ENCODE measurements around the gene SPRED1. TPM values are rescaled to one million over a fixed set of nuclear protein-coding genes. Genes with fewer than 3 reads are reported as not detected.
"Not testable (repeated sequence)": the region's sequence is repeated elsewhere in the genome, so short reads cannot be mapped to it uniquely, and the experiment has no call there.

Gene SPRED1
- total and polyA plus RNA-seq, 7 experiments from 2014 or later = 0.07 to 2.6 (median 0.95) TPM; not detected in 2

DNA sequence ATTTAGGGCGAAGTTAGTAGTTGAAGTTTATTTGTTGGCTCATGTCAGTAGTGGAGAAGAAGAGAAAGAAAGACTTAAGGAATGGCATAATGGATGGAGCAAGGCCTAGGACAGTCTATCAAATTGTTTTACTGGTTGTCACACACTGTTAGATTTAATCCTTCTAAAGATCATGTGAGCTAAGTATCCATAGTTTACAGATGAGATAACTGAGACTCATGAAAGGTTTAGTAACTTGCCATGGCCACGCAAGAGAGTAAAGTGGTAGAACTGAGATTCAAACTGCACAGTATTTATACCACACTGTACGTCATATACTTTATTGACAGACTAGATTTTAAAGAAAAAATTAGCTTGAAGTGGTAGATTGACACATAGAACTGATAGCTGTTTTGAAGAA lies 11.4 kb downstream of the SPRED1 start:
- Mint-ChIP-seq H3K36me3 (no peaks in the 10 kb centered on the region), H3K4me3 (no peak overlapping the region), H3K9me3 (no peaks in the 10 kb centered on the region), H3K27ac (no peak overlapping the region), H3K27me3 (peaks cover 0 to 10% (median 0%) of the 10 kb centered on the region in 5 donors), H3K4me1 (no peaks in the 10 kb centered on the region)
- H3K4me3 ChIP-seq (ENCODE audit: low read length) = no peak overlapping the region
- no peaks in the 10 kb centered on the region for H3K27me3 ChIP-seq (ENCODE audit: control insufficient read depth in 2 of 2, insufficient read depth in 2 of 2, low read length in 2 of 2)
- POLR2A ChIA-PET = no interaction called here
- intact Hi-C loops (cut with micrococcal nuclease) = no loop called here
- ATAC-seq (no peak), DNase-seq (no peak)
- no peaks in the 10 kb centered on the region for H3K4me1 ChIP-seq (ENCODE audit: control insufficient read depth in 2 of 2, insufficient read depth in 2 of 2, low read length in 2 of 2)
- no peaks in the 10 kb centered on the region for H3K36me3 ChIP-seq (ENCODE audit: control insufficient read depth in 2 of 3, insufficient read depth in 3 of 3, low read length in 3 of 3)
- no peak overlapping the region for H3K27ac ChIP-seq (ENCODE audit: low read depth, low read length)
- CTCF ChIA-PET = no interaction called here
- no peaks in the 10 kb centered on the region for H3K9me3 ChIP-seq (ENCODE audit: control insufficient read depth in 2 of 3, low read length in 3 of 3)

DNA sequence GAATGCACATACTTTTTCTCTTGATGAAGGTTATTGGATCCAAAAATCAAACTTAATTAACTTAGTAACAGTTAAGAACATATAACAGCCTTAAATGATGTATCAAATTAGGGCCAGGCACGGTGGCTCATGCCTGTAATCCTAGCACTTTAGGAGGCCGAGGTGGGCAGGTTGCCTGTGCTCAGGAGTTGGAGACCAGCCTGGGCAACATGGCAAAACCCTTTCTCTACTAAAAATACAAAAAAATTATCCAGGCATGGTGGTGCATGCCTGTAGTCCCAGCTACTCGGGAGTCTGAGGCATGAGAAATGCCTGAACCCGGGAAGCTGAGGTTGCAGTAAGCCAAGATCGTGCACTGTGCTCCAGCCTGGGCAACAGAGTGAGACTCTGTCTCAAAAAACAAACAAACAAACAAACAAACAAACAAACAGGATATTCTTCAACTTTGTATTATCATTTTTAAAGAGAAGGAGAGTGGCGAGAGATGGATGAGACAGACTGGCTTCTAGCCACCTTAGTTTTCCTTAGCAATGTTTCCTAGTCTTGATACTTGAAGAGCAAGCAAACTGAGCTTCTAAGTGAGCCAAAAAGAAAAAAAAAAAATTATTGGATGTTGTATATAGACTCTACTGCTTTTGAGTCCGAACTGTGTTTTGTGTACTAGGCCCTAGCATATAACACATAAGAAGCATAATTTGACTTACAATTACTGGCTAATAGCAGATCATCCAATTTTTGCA lies 13.8 kb downstream of the SPRED1 start:
- no peak overlapping the region for H3K27ac Mint-ChIP-seq
- intact Hi-C loops (cut with micrococcal nuclease) = no loop called here
- H3K27me3 ChIP-seq (ENCODE audit: control insufficient read depth in 2 of 2, insufficient read depth in 2 of 2, low read length in 2 of 2) = no peaks in the 10 kb centered on the region
- H3K4me3 ChIP-seq (ENCODE audit: low read length) = no peak overlapping the region
- peaks cover 0 to 9% (median 4%) of the 10 kb centered on the region in 5 donors for H3K27me3 Mint-ChIP-seq
- no peaks in the 10 kb centered on the region for H3K36me3 ChIP-seq (ENCODE audit: control insufficient read depth in 2 of 3, insufficient read depth in 3 of 3, low read length in 3 of 3)
- no peaks in the 10 kb centered on the region for H3K4me1 ChIP-seq (ENCODE audit: control insufficient read depth in 2 of 2, insufficient read depth in 2 of 2, low read length in 2 of 2)
- H3K9me3 Mint-ChIP-seq = peaks cover 0 to 2% (median 0%) of the 10 kb centered on the region in 11 donors
- no peaks in the 10 kb centered on the region for H3K36me3 Mint-ChIP-seq
- ATAC-seq (no peak), DNase-seq (no peak)
- H3K4me1 Mint-ChIP-seq = no peaks in the 10 kb centered on the region
- ChIA-PET CTCF (no interaction called here), POLR2A (interaction anchor here (0.6 kb wide), 1 partner anchor 1579 kb away, joined by 3 read pairs; no protein-coding TSS in a partner anchor)
- H3K9me3 ChIP-seq (ENCODE audit: control insufficient read depth in 2 of 3, low read length in 3 of 3) = no peaks in the 10 kb centered on the region
- H3K4me3 Mint-ChIP-seq = no peak overlapping the region
- H3K27ac ChIP-seq (ENCODE audit: low read depth, low read length) = no peak overlapping the region

- Mint-ChIP-seq H3K9me3 (peaks cover 0 to 2% (median 0%) of the 10 kb centered on the region in 11 donors), H3K27me3 (peaks cover 0 to 9% (median 4%) of the 10 kb centered on the region in 5 donors), H3K4me3 (no peak overlapping the region), H3K27ac (no peak overlapping the region), H3K36me3 (no peaks in the 10 kb centered on the region), H3K4me1 (no peaks in the 10 kb centered on the region)
- DNase-seq (no peak), ATAC-seq (no peak)
- Histone ChIP-seq H3K9me3 (ENCODE audit: control insufficient read depth in 2 of 3, low read length in 3 of 3) (no peaks in the 10 kb centered on the region), H3K4me3 (ENCODE audit: low read length) (no peak overlapping the region), H3K27me3 (ENCODE audit: control insufficient read depth in 2 of 2, insufficient read depth in 2 of 2, low read length in 2 of 2) (no peaks in the 10 kb centered on the region), H3K36me3 (ENCODE audit: control insufficient read depth in 2 of 3, insufficient read depth in 3 of 3, low read length in 3 of 3) (no peaks in the 10 kb centered on the region), H3K4me1 (ENCODE audit: control insufficient read depth in 2 of 2, insufficient read depth in 2 of 2, low read length in 2 of 2) (no peaks in the 10 kb centered on the region), H3K27ac (ENCODE audit: low read depth, low read length) (no peak overlapping the region)
- CTCF ChIA-PET = no interaction called here
- POLR2A ChIA-PET = interaction anchor here (0.6 kb wide), 1 partner anchor 1580 kb away, joined by 3 read pairs; no protein-coding TSS in a partner anchor
- intact Hi-C loops (cut with micrococcal nuclease) = no loop called here
Observed at GRCh38 chr15:38267421-38268022, 14.9 kb downstream of the SPRED1 start.

DNA sequence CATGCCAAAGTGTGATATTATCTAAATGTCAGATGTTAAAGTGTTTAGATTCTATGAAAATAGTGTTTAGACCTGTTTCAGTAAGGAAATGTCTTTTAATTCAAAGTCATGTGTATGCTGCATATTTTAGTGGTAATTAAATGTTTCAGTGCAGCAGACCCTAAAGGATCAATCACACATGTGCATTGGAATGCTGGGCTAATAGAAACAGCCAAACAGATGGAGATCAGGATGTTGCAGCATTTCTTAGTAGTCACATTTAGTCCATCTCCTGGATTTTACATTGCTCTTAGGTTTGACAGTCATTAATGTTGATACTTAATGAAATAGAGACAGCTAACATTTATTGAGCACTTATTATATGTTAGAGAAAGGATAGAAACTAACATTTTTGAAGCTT lies 18.5 kb downstream of the SPRED1 start:
- Mint-ChIP-seq H3K9me3 (peaks cover 0 to 2% (median 0%) of the 10 kb centered on the region in 11 donors), H3K27me3 (peaks cover 0 to 14% (median 4%) of the 10 kb centered on the region in 5 donors), H3K27ac (no peak overlapping the region), H3K4me3 (no peak overlapping the region), H3K36me3 (no peaks in the 10 kb centered on the region), H3K4me1 (peaks cover 0 to 6% (median 0%) of the 10 kb centered on the region in 7 donors)
- H3K27ac ChIP-seq (ENCODE audit: low read depth, low read length) = no peak overlapping the region
- ChIA-PET POLR2A (no interaction called here), CTCF (no interaction called here)
- H3K36me3 ChIP-seq (ENCODE audit: control insufficient read depth in 2 of 3, insufficient read depth in 3 of 3, low read length in 3 of 3) = no peaks in the 10 kb centered on the region
- no peak overlapping the region for H3K4me3 ChIP-seq (ENCODE audit: low read length)
- intact Hi-C loops (cut with micrococcal nuclease) = no loop called here
- H3K9me3 ChIP-seq (ENCODE audit: control insufficient read depth in 2 of 3, low read length in 3 of 3) = no peaks in the 10 kb centered on the region
- no peaks in the 10 kb centered on the region for H3K27me3 ChIP-seq (ENCODE audit: control insufficient read depth in 2 of 2, insufficient read depth in 2 of 2, low read length in 2 of 2)
- H3K4me1 ChIP-seq (ENCODE audit: control insufficient read depth in 2 of 2, insufficient read depth in 2 of 2, low read length in 2 of 2) = no peaks in the 10 kb centered on the region
- ATAC-seq (no peak), DNase-seq (no peak)

- H3K27me3 Mint-ChIP-seq = peaks cover 0 to 12% (median 5%) of the 10 kb centered on the region in 5 donors
- H3K36me3 Mint-ChIP-seq = no peaks in the 10 kb centered on the region
- ATAC-seq (no peak), DNase-seq (no peak)
- Histone ChIP-seq H3K4me1 (ENCODE audit: control insufficient read depth in 2 of 2, insufficient read depth in 2 of 2, low read length in 2 of 2) (no peaks in the 10 kb centered on the region), H3K27me3 (ENCODE audit: control insufficient read depth in 2 of 2, insufficient read depth in 2 of 2, low read length in 2 of 2) (no peaks in the 10 kb centered on the region), H3K27ac (ENCODE audit: low read depth, low read length) (no peak overlapping the region), H3K9me3 (ENCODE audit: control insufficient read depth in 2 of 3, low read length in 3 of 3) (no peaks in the 10 kb centered on the region), H3K4me3 (ENCODE audit: low read length) (no peak overlapping the region), H3K36me3 (ENCODE audit: control insufficient read depth in 2 of 3, insufficient read depth in 3 of 3, low read length in 3 of 3) (no peaks in the 10 kb centered on the region)
- H3K27ac Mint-ChIP-seq = no peak overlapping the region
- ChIA-PET CTCF (no interaction called here), POLR2A (no interaction called here)
- intact Hi-C loops (cut with micrococcal nuclease) = no loop called here
- H3K4me1 Mint-ChIP-seq = peaks cover 0 to 6% (median 0%) of the 10 kb centered on the region in 7 donors
- peaks cover 0 to 2% (median 0%) of the 10 kb centered on the region in 11 donors for H3K9me3 Mint-ChIP-seq
- no peak overlapping the region for H3K4me3 Mint-ChIP-seq
Observed at GRCh38 chr15:38271895-38272294, 19.3 kb downstream of the SPRED1 start.

- ATAC-seq; H3K36me3 Mint-ChIP-seq; H3K4me1 Mint-ChIP-seq; H3K4me3 ChIP-seq (ENCODE audit: low read length); H3K36me3 ChIP-seq (ENCODE audit: control insufficient read depth in 2 of 3, insufficient read depth in 3 of 3, low read length in 3 of 3); H3K9me3 Mint-ChIP-seq; H3K9me3 ChIP-seq (ENCODE audit: control insufficient read depth in 2 of 3, low read length in 3 of 3); CTCF ChIA-PET; POLR2A ChIA-PET; intact Hi-C loops (cut with micrococcal nuclease); DNase-seq; H3K4me3 Mint-ChIP-seq; H3K27ac Mint-ChIP-seq; H3K27me3 ChIP-seq (ENCODE audit: control insufficient read depth in 2 of 2, insufficient read depth in 2 of 2, low read length in 2 of 2); H3K27ac ChIP-seq (ENCODE audit: low read depth, low read length); H3K4me1 ChIP-seq (ENCODE audit: control insufficient read depth in 2 of 2, insufficient read depth in 2 of 2, low read length in 2 of 2): not testable (repeated sequence)
- H3K27me3 Mint-ChIP-seq = peaks cover under 1 to 13% (median 10%) of the 10 kb centered on the region in 5 donors
Observed at GRCh38 chr15:38272431-38272830, 19.8 kb downstream of the SPRED1 start.

DNA sequence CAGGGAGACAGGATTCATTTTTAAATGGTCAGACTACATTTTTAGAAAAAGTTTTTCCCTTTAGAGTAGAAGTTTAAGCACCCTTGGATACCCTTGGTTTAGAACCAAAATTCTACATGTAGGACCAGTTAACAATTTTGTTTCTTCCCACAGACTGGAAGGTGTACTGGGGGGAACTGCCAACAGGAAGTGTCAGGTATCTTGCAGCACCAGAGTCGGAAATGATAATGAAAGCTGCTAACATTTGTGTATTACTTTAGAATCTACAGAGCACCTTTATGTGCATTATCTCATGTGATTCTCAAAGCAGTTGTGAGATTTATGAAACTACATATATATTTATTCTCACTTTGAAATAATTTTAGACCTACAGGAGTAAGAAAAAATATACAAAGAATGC lies 21.5 kb downstream of the SPRED1 start:
- H3K4me3 Mint-ChIP-seq = no peak overlapping the region
- ATAC-seq (no peak), DNase-seq (no peak)
- H3K4me1 Mint-ChIP-seq = peaks cover 0 to 6% (median 0%) of the 10 kb centered on the region in 7 donors
- Histone ChIP-seq H3K4me3 (ENCODE audit: low read length) (no peak overlapping the region), H3K27ac (ENCODE audit: low read depth, low read length) (no peak overlapping the region), H3K36me3 (ENCODE audit: control insufficient read depth in 2 of 3, insufficient read depth in 3 of 3, low read length in 3 of 3) (no peaks in the 10 kb centered on the region), H3K9me3 (ENCODE audit: control insufficient read depth in 2 of 3, low read length in 3 of 3) (no peaks in the 10 kb centered on the region), H3K4me1 (ENCODE audit: control insufficient read depth in 2 of 2, insufficient read depth in 2 of 2, low read length in 2 of 2) (no peaks in the 10 kb centered on the region), H3K27me3 (ENCODE audit: control insufficient read depth in 2 of 2, insufficient read depth in 2 of 2, low read length in 2 of 2) (no peaks in the 10 kb centered on the region)
- H3K9me3 Mint-ChIP-seq = peaks cover 0 to 2% (median 0%) of the 10 kb centered on the region in 11 donors
- intact Hi-C loops (cut with micrococcal nuclease) = no loop called here
- no peak overlapping the region for H3K27ac Mint-ChIP-seq
- ChIA-PET POLR2A (no interaction called here), CTCF (interaction anchor here (0.7 kb wide), 1 partner anchor 26 kb away, joined by 3 read pairs; no protein-coding TSS in a partner anchor)
- no peaks in the 10 kb centered on the region for H3K36me3 Mint-ChIP-seq
- peaks cover 9 to 13% (median 11%) of the 10 kb centered on the region in 5 donors for H3K27me3 Mint-ChIP-seq
